K562 (cell line): ENCODE measurements around the gene IPO11. TPM values are rescaled to one million over a fixed set of nuclear protein-coding genes. Genes with fewer than 3 reads are reported as not detected.
A peak's percentile ranks its signal among the peaks of the same experiment; 100 is the strongest.

ENCODE experiments used
- ATAC-seq: fragments of 200-7000 bp; cut with Tn5 transposase; 3 replicates; pipeline ENCODE4 v1.9.1; 2020; ENCODE audit warnings: moderate library complexity
- BruUV-seq: library from RNA; stranded (reverse); fragments of 400-500 nt; replicated peaks from 2 replicates; lab custom pipeline; 2021; lab: Mats Ljungman, UMichigan
- CTCF ChIA-PET: fragments of 300-600 bp; formaldehyde crosslinking; extraction: SDS; loops from one replicate; lab custom pipeline; 2021; ENCODE audit warnings: low intra/inter-chr PET ratio; lab: Yijun Ruan, JAX
- POLR2A ChIA-PET: fragments of 300-600, 350-650 bp; sonication (Branson Sonifier 250); formaldehyde crosslinking; extraction: SDS; loops from one replicate; lab custom pipeline; 2021; ENCODE audit warnings: antibody characterized with exemption, inconsistent platforms; lab: Yijun Ruan, JAX
- DNase-seq, 4 experiments: peaks; one replicate each; pipeline versions ENCODE4 v3.0.0 to v3.0.0-alpha.2; 2011 to 2018; ENCODE audit warnings: low spot score in 3 of 4, mixed read lengths in 3 of 4; ENCODE audit errors: extremely low read depth in 1 of 4
- FAIRE-seq: peaks from 2 replicates; lab custom pipeline; 2011; peaks lifted over from hg19 to GRCh38; lab: Jason Lieb, UNC
- H2AFZ ChIP-seq: 2 replicates; pipeline ENCODE4 v1.6.0; 2011; ENCODE audit warnings: low read depth, low read length, control low read depth, inconsistent platforms
- H3K27ac ChIP-seq: fragments of 200-600 bp; 3 replicates; pipeline ENCODE4 v1.8.0; 2011; ENCODE audit warnings: low read depth, mild to moderate bottlenecking, control low read depth, inconsistent platforms, low read length, moderate library complexity, mixed read lengths; ENCODE audit errors: extremely low read depth
- H3K27me3 ChIP-seq, 2 experiments: fragments of 300-600 bp in 1 of 2; 2 replicates in 1 of 2; 3 replicates in 1 of 2; pipeline versions ENCODE4 v1.6.0 to v1.8.0; 2011; ENCODE audit warnings: inconsistent platforms in 2 of 2, low read length in 2 of 2, mild to moderate bottlenecking in 1 of 2, mixed read lengths in 1 of 2, moderate library complexity in 1 of 2; ENCODE audit not compliant: control insufficient read depth in 2 of 2, insufficient read depth in 2 of 2
- H3K36me3 ChIP-seq: fragments of 300-600 bp; 3 replicates; pipeline ENCODE4 v1.8.0; 2011; ENCODE audit warnings: mild to moderate bottlenecking, low read length, inconsistent platforms; ENCODE audit not compliant: control insufficient read depth, insufficient read depth
- H3K4me1 ChIP-seq, 2 experiments: fragments of 200-600 bp in 1 of 2; replicated peaks in 1 of 2; 2 replicates in 1 of 2; 3 replicates in 1 of 2; pipeline versions ENCODE4 v1.5.1 to v1.8.0; 2011; ENCODE audit warnings: inconsistent platforms in 2 of 2, low read length in 2 of 2, mild to moderate bottlenecking in 1 of 2, mixed read lengths in 1 of 2, moderate library complexity in 1 of 2; ENCODE audit not compliant: control insufficient read depth in 2 of 2, insufficient read depth in 2 of 2
- H3K4me2 ChIP-seq: 2 replicates; pipeline ENCODE4 v1.6.1; 2011; ENCODE audit warnings: low read length, control low read depth, inconsistent platforms, mixed read lengths; ENCODE audit not compliant: insufficient read depth
- H3K4me3 ChIP-seq: fragments of 200-600 bp; sonication (generic), shearing (Covaris generic); 2 replicates; pipeline ENCODE4 v1.5.1; 2016; ENCODE audit warnings: control low read depth, inconsistent platforms
- H3K79me2 ChIP-seq: fragments of 200-600 bp; 3 replicates; pipeline ENCODE4 v1.8.0; 2011; ENCODE audit warnings: low read length, inconsistent platforms; ENCODE audit not compliant: control insufficient read depth, insufficient read depth
- H3K9ac ChIP-seq, 2 experiments: 2 replicates each; pipeline versions ENCODE4 v1.6.0 to v1.6.1; 2011; ENCODE audit warnings: low read depth in 2 of 2, low read length in 2 of 2, control low read depth in 1 of 2, inconsistent platforms in 1 of 2, mild to moderate bottlenecking in 1 of 2, mixed read lengths in 1 of 2; ENCODE audit not compliant: insufficient read depth in 1 of 2
- H3K9me1 ChIP-seq: one replicate; pipeline ENCODE4 v1.6.0; 2011; ENCODE audit warnings: inconsistent platforms, mild to moderate bottlenecking, low read length, moderate library complexity; ENCODE audit not compliant: control insufficient read depth, insufficient read depth
- H3K9me3 ChIP-seq: replicated peaks from 2 replicates; pipeline ENCODE4 v1.5.1; 2011; ENCODE audit warnings: low read depth, low read length, inconsistent platforms; ENCODE audit not compliant: control insufficient read depth, insufficient read depth
- H4K20me1 ChIP-seq: replicated peaks from 2 replicates; pipeline ENCODE4 v1.6.1; 2011; ENCODE audit warnings: low read length, inconsistent platforms, mixed read lengths; ENCODE audit not compliant: control insufficient read depth, insufficient read depth
- CCAR2 ChIP-seq: fragments of 200-400 bp; formaldehyde crosslinking; IDR thresholded peaks from 2 replicates; pipeline ENCODE4 v1.6.1; 2017; ENCODE audit warnings: mild to moderate bottlenecking, low read depth, low read length
- CHD4 ChIP-seq: fragments of 200-600 bp; sonication (generic); IDR thresholded peaks from 3 replicates; pipeline ENCODE4 v1.6.1; 2012; ENCODE audit warnings: low read depth, mild to moderate bottlenecking, mixed read lengths, low read length, inconsistent platforms; ENCODE audit not compliant: insufficient read depth, insufficient replicate concordance, poor library complexity, severe bottlenecking
- CREB3 ChIP-seq: fragments of 450-650 bp; conservative IDR thresholded peaks from 2 replicates; pipeline ENCODE4 v1.6.1; 2016; ENCODE audit warnings: missing genetic modification characterization, low read depth, mild to moderate bottlenecking, missing compliant biosample characterization, moderate library complexity
- ETS2 ChIP-seq: IDR thresholded peaks from 2 replicates; pipeline ENCODE4 v1.6.1; 2016; ENCODE audit warnings: borderline replicate concordance, missing genetic modification characterization, mild to moderate bottlenecking, moderate library complexity, missing compliant biosample characterization; ENCODE audit not compliant: poor library complexity, severe bottlenecking
- MCM3 ChIP-seq: fragments of 450-650 bp; IDR thresholded peaks from 2 replicates; pipeline ENCODE4 v1.6.1; 2016
- PHF8 ChIP-seq: fragments of 200-600 bp; sonication (generic); IDR thresholded peaks from 2 replicates; pipeline ENCODE4 v1.6.1; 2012; ENCODE audit warnings: mixed run types, mild to moderate bottlenecking, inconsistent platforms, low read length, moderate library complexity, borderline replicate concordance
- RBM25 ChIP-seq: fragments of 200-400 bp; formaldehyde crosslinking; IDR thresholded peaks from 2 replicates; pipeline ENCODE4 v1.6.1; 2018; ENCODE audit warnings: low read length, low read depth, moderate library complexity; ENCODE audit not compliant: severe bottlenecking
- RFX7 ChIP-seq: fragments of 250-450 bp; sonication (Bioruptor Pico); IDR thresholded peaks from 2 replicates; pipeline ENCODE4 v1.5.1; 2021; ENCODE audit warnings: mild to moderate bottlenecking
- WGBS: fragments of 100-300 bp; shearing (Covaris generic); methylation state at CpG from one replicate; pipeline ENCODE4 v1.1.6; 2016; ENCODE audit warnings: low coverage, mixed read lengths; ENCODE audit not compliant: insufficient coverage; ENCODE audit errors: missing lambda C conversion rate; 5-methylcytosine and 5-hydroxymethylcytosine counted together
- in situ Hi-C: fragments of 300-500 bp; cut with MboI; formaldehyde crosslinking; loops from 4 replicates; pipeline ENCODE4 v1.15.0; 2018; ENCODE audit warnings: inconsistent platforms, mixed read lengths
- intact Hi-C: fragments of 100-400 bp; cut with micrococcal nuclease; formaldehyde crosslinking; loops from 2 replicates; pipeline ENCODE4 v1.14.2; 2022
- polyA plus RNA-seq, 8 experiments: library from polyadenylated mRNA; depleted of rRNA in 4 of 8; stranded (reverse) in 5 of 8; unstranded in 3 of 8; fragments of >200 nt; fragmentation: Nextera tagmentation in 2 of 8; fragmentation: Illumina TruSeq in 1 of 8; extraction: Ambion mirVana in 2 of 8; extraction: Trizol in 1 of 8; gene quantifications; 2 replicates each; pipeline versions ENCODE4 v1.2.1 to v1.2.3, GENCODE V29; 2011 to 2014; ENCODE audit warnings: inconsistent platforms in 1 of 8, missing spikeins in 1 of 8
- total RNA-seq, 7 experiments: library from RNA; depleted of rRNA in 6 of 7; stranded (reverse); fragments of >200 nt in 6 of 7; fragmentation: Illumina TruSeq in 2 of 7; extraction: Trizol in 2 of 7; gene quantifications; 2 replicates each; pipeline versions ENCODE4 v1.2.1 to v1.2.3, GENCODE V29; 2011 to 2021; ENCODE audit warnings: low replicate concordance in 1 of 7

Gene IPO11
- total and polyA plus RNA-seq, 9 of the 15 experiments (the other 6 are each of a cell fraction or from before 2014, with no cell fraction given) = 38.7 to 96.0 (median 70.9) TPM

DNA sequence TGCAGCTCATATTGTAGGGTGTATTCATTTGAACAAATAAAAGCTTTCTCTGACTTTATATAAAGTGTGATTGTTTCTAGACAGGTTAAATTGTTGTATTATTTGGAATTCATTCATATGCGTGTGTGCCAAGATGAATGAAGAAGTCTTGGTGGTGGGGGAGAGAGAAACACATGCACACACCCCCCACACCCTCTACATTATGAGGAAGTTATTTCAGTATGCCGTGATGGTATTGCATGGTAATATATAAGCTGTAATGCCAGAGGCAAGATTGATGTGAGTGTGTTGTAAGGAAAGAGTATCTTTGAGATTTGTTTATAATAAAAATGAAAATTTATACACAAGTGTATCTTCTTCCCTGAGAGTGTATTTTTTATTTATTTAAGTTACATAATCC is 71.0 kb downstream of the IPO11 start:
- Histone ChIP-seq H4K20me1 (no peaks in the 10 kb centered on the region), H3K9me1 (no peaks in the 10 kb centered on the region), H3K9me3 (no peaks in the 10 kb centered on the region), H2AFZ (no peak overlapping the region), H3K36me3 (peaks cover 40% of the 10 kb centered on the region; the same call in 2 of the 3 replicates), H3K4me3 (no peak overlapping the region), H3K4me1 (no peaks in the 10 kb centered on the region), H3K79me2 (no peaks in the 10 kb centered on the region), H3K27me3 (no peaks in the 10 kb centered on the region), H3K4me2 (no peak overlapping the region), H3K9ac (no peak overlapping the region), H3K27ac (no peak overlapping the region)
- no peak for TF ChIP-seq CHD4
- TF ChIP-seq PHF8 = no peak
- no peak for TF ChIP-seq ETS2
- TF ChIP-seq CREB3 (tag) = no peak
- TF ChIP-seq CCAR2 = no peak
- no peak for TF ChIP-seq MCM3
- no peak for TF ChIP-seq RBM25
- TF ChIP-seq RFX7 (CRISPR knock-in tag) = no peak
- 77% methylated on average over 2 of the region's 2 CpGs for WGBS
- DNase-seq (no peak), FAIRE-seq (peak; percentile 19), ATAC-seq (no peak)
- CTCF ChIA-PET = interaction anchor here (0.6 kb wide), 1 partner anchor 265 kb away, joined by 4 read pairs; no protein-coding TSS in a partner anchor
- in situ Hi-C loops (no loop called here), intact Hi-C loops (no loop called here)
- BruUV-seq = no TSS peak
- POLR2A ChIA-PET = no interaction called here
